Fibroblast of villous mesenchyme (primary cell): ENCODE data around the gene LRRC70. TPM values are rescaled to one million over a fixed set of nuclear protein-coding genes. Genes with fewer than 3 reads are reported as not detected.

ENCODE experiments used
- DNase-seq: peaks from one replicate; pipeline ENCODE4 v3.0.0-alpha.2; 2010; ENCODE audit warnings: low read depth
- H3K4me3 ChIP-seq: 2 replicates; pipeline ENCODE4 v1.5.1; 2011; ENCODE audit warnings: low read depth, mild to moderate bottlenecking, low read length
- CTCF ChIP-seq: IDR thresholded peaks from 2 replicates; pipeline ENCODE4 v1.5.1; 2012; ENCODE audit warnings: low read depth, mild to moderate bottlenecking, low read length; ENCODE audit not compliant: insufficient read depth
- total RNA-seq: library from RNA; depleted of rRNA; stranded (reverse); fragments of >200 nt; gene quantifications from 2 replicates; pipeline ENCODE4 v1.2.3, GENCODE V29; 2012

The LRRC70 gene
- total RNA-seq, 1 donor: 1.3 TPM

- H3K4me3 ChIP-seq: no peak overlapping the region
- no peak for TF ChIP-seq CTCF
- no peak for DNase-seq
Observed at GRCh38 chr5:62626534-62626933, 47.9 kb downstream of the LRRC70 start.

- no peak for DNase-seq
- no peak for TF ChIP-seq CTCF
- H3K4me3 ChIP-seq: no peak overlapping the region
Observed at GRCh38 chr5:62627121-62627520, 48.5 kb downstream of the LRRC70 start.

GRCh38 chr5:62627901-62628300, 49.3 kb downstream of the LRRC70 start:
- DNase-seq: no peak
- no peak for TF ChIP-seq CTCF
- H3K4me3 ChIP-seq: no peak overlapping the region

Other genes starting within 250 kb of the LRRC70 start
- gene DIMT1, start 174.9 kb upstream of the LRRC70 start, total RNA-seq: 35.4 and 47.5 TPM in 2 replicates
- 20.9 and 34.5 TPM in 2 replicates for gene IPO11, start 166.1 kb upstream of the LRRC70 start, total RNA-seq